Skin epidermis (tissue), 12 donors: ENCODE results near the gene SVIL.

Experiments
- H3K27ac ChIP-seq, 21 experiments: fragments of 200-600 bp; sonication (generic) in 11 of 21; one replicate each; pipeline ENCODE4 v1.5.0; 2020; ENCODE audit warnings: mild to moderate bottlenecking in 3 of 21, inconsistent platforms in 2 of 21, moderate library complexity in 2 of 21
- H3K4me3 ChIP-seq, 7 experiments: fragments of 200-600 bp; sonication (generic) in 2 of 7; one replicate each; pipeline ENCODE4 v1.5.0; 2020; ENCODE audit warnings: inconsistent platforms in 2 of 7, mild to moderate bottlenecking in 2 of 7, moderate library complexity in 1 of 7

SVIL gene

DNA sequence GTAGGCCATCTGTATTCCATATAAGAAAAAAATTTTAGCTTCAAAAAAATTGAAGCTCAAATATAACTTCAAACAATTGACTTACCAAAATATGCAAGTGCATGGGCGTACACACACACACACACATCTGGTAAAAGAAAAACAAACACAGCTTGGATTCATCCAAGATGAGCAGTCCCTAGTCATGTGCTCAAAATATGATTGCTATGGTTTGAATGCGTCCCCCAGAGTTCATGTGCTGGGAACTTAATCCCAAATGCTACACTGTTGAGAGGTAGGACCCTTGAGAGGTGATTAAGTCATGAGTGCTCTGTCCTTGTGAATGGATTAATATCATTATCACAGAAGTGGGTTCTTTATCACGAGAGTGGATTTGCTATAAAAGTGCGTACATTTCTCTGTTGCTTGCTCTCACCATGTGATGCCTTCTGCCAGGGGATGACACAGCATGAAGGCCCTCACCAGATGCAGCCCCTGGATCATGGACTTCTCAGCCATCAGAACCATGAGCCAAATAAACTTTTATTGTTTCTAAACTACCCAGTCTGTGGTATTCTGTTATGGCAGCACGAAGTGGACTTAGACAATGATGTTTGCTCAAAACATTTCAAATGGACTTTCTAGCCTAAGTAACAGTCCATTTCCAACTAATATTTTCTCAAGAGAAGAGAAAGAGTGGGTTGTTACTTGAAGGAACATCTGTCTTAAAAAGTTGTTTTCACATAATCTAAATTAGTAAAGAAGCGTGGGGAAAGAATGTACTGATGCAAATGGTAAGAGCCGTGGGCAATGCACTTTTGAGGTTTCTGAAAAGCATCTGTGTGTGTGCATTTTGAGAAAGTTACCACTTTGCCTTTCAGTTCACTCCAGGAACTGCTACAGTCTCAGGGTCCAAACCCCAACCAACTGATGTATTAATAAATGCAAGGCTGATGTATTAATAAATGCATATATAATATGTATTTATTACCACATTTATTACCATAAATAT lies 15.1 kb upstream of the SVIL start:
- Histone ChIP-seq H3K27ac (peak overlapping the region in 5 of 21 experiments; percentile 5 to 39 (median 18)), H3K4me3 (no peak overlapping the region)

DNA sequence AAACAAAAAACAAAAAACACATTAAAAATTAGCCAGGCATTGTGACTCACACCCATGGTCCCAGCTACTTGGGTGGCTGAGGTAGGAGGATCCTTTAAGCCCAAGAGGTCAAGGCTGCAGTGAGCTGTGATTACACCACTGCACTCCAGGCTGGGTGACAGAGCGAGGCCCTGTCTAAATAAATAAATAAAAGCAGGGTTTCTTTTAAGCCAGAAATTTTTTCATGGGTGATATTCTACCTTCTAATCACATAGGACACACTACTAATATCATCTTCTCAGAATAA lies 14.2 kb upstream of the SVIL start:
- peak overlapping the region in 13 of 21 experiments; percentile 12 to 64 (median 52) for H3K27ac ChIP-seq
- no peak overlapping the region for H3K4me3 ChIP-seq

DNA sequence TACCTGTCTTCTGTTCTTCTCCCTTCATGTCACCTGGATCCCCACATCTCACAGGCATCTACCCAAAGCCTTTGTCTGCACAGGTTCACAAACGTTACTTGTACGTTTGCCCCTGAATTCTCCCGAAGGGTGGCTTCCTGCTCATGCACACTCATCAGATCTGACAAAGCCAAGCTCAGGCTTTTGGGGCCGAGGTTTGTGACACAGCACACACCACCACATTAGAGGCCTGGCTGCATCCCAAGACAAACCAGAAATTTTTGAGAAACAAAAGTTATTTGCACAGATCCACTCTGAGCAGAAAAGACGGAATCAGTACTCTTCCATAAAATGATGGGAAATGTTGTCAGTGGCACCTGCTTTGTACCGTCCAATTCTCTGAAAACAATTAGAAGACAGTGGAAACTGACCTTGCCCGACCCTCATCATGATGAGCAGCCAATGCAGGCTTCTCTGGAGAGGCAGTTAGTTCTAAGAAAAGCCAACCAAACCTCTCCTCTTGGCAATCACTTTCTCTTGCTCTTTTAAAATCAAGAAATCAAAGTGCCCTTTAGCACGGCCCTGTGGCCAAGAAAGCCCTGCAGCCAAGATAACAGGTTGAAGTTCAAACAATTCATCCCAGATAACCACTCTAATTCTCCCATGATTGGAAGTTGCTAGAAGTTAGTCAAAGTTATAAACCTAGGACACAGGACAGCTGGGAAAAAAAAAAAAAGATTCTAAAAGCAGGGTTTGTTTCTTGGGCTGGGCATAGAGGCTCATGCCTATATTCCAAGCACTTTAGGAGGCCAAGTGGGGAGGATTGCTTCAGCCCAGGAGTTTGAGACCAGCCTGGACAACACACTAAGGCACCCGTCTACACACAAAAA lies 13.6 kb upstream of the SVIL start:
- no peak overlapping the region for H3K4me3 ChIP-seq
- H3K27ac ChIP-seq, result peak overlapping the region in 15 of 21 experiments; percentile 7 to 64 (median 52)

DNA sequence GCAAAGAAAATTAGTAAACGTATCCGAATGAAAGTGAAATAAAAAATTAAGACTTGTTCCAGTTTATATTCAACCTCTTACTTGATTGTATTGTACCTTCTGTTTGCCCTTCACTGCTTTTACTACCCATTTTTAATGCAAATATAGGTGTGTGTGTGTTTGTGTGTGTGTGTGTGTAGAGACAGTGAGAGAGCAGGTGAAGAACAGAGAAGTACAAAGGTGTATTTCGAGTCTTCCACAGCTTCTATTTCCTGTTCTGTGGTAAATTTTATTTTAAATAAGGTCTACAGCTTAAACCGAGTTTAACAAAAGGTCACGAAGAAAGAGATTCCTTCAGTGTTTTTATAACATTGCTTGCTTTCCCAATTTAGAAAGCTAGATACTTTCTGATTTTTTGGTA lies 12.7 kb upstream of the SVIL start:
- no peak overlapping the region for H3K4me3 ChIP-seq
- H3K27ac ChIP-seq, result peak overlapping the region in 16 of 21 experiments; percentile 7 to 73 (median 54)

DNA sequence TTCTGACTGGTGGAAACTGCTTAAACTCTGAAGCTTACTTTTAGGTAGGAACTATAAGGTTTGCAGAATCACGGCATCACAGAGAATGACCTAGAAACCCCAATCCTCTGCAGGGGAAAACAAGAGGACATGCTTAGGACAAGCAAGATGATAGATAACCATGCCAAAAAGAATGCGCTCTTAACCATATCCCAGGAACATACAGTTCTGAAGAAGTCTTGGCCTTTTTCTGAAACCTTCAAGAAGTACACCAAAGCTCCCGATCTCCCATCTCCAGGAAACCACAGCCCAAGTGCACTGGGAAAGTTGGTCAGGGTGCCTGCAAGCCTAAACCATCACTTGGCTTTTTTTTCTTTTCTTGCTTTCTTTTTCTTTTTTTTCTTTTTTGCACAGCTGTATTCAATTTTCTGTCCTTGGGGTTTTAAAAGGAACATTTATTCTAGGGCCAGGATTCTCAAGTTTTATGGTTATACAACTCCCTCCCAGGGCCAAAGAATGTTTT lies 12.2 kb upstream of the SVIL start:
- H3K4me3 ChIP-seq, result no peak overlapping the region
- peak overlapping the region in 18 of 21 experiments; percentile 3 to 75 (median 52) for H3K27ac ChIP-seq

DNA sequence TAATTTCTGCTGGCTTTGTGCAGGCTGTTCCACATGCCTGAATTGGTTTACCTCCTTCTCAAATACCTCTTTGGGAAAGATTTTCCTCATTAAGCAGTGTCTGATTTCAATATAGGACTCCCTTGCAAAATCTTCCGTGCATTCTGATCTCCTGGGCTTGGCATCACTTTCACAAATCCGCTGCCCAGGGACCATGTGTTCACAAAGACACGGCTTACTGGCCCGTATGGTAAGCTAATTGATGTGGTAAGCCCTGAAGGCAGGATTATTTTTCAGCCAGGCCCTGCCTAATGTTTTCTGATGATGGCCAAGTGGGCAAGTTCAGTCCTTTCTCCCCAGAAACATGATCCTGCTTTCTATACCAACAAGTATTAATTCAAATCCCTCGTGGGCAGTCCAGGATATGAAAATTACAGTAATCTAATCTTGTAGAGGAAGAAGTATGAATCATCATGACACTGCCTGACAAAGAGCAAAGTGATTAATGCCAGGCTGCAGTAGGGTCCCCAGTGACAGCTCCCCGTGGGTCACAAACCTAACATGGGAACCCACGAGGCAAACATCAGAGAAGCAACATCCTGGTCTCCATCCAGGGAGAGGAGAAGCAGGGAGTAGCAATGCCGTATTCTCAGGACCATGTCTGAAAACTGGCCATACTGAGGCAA lies 11.6 kb upstream of the SVIL start:
- no peak overlapping the region for H3K4me3 ChIP-seq

DNA sequence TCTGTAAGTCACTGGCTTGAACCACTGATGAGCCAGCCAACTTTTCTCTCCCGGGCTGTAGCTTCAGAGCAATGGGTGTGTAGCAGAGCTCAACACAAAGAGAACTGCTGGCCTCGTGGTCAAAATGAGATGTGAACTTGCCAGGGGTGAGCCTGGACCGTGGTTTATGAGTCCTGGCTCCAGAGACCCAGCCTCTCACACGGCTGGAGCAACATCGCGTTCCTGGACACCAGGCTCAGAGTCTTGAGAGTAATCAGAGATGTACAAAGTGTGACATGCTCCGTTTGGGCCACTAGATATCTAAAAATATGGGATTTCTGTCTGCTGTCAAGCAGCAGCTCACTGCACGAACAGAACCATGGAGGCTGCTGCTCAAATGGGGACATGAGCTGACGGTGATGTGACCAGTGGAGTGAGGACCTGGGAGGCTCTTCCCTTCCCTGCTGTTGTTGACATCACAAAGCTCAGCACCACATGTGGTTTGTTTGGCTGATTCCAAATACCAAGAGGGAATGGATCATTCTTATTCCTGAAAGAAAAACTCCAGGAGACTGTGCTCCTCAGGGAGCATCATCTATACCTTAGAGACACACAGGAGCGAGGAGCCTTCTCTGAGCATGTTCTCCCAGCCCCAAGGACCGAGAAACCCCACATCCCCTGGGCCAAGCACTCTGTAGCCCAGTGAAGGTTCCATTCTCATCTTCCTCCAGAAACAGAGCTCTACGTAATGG lies 9.2 kb upstream of the SVIL start:
- Histone ChIP-seq H3K4me3 (no peak overlapping the region), H3K27ac (peak overlapping the region in 9 of 21 experiments; percentile 15 to 73 (median 64))

More for the DNA sequence above, 11.6 kb upstream of the SVIL start:
- H3K27ac ChIP-seq, result peak overlapping the region in 18 of 21 experiments; percentile 3 to 75 (median 52)

DNA sequence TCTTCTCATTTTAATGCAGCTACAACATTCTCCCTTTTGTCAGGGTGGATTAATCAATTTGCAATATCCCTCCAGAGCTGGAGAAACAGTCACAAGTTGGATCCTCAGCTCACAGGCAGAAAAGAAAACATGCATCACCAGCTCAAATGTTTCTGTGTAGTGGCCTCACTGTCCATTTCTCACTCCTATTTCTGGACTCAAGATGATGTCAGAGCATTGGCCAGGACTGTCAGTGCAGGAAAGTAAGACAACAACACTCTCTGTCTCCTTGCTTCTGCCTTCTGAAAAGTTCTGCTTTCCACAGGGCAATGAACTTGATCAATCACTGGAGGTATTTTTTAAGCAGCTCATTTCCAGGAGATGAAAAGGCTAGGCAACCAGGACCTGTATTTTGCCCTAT lies 8.2 kb upstream of the SVIL start:
- peak overlapping the region in 4 of 21 experiments; percentile 5 to 75 (median 66) for H3K27ac ChIP-seq
- no peak overlapping the region for H3K4me3 ChIP-seq

DNA sequence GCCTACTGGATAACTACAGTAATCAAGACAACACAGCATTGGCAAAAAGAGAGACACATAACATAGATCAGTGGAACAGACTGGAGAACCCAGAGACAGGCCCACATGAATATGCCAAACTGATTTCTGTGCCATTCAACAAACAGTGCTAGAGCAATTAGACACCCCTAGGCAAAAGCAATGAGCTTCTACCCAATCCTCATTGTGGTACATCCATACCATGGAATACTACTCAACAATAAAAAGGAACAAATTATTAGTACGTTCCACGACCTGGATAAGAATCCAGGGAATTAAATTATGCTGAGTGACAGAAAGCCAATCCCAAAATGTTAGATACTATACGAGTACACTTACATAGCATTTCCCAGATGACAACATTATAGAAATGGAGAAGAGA lies 2.8 kb upstream of the SVIL start:
- Histone ChIP-seq H3K4me3 (no peak overlapping the region), H3K27ac (peak overlapping the region in 7 of 21 experiments; percentile 59 to 92 (median 83))

DNA sequence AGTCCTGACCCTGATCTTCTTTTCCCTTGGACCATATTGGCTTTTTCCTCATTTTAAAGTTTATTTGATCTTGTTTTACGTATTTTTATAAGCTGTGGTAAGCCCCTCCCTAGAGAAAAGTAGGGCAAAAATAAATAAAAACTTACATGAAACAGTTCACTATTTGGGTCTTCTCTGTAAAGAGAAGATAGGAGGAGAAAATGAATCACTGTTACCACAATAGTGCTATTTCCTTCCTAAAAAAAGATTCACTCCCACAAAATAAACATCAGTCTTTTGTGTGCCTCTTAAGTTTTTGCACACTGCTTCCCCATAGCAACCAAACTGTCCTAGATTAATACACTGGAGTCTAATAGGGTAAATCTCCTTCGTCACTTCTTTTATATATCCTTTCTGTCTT lies 1.4 kb upstream of the SVIL start:
- Histone ChIP-seq H3K4me3 (no peak overlapping the region), H3K27ac (peak overlapping the region in 19 of 21 experiments; percentile 41 to 95 (median 84))

DNA sequence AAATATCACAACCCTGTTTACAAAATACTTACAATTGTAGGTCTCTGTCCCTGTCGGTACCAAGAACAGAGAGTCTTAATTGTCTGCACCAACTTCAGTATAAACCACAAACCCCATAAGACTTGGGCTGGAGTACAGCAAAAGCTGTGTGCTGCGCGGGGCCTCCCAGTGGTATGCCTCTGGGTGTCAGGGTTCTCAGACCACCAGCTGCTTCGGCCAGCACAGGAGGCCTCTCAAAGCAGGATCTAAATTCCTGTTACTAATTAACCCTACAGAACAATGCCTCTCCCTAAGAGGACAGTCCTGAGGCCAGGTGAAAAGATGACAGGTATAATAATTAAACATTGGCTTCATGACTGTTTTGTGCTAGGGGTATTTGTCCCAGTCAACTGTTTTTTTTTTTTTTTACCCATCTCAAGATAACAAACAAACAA lies 957 bp upstream of the SVIL start:
- H3K4me3 ChIP-seq, result no peak overlapping the region

DNA sequence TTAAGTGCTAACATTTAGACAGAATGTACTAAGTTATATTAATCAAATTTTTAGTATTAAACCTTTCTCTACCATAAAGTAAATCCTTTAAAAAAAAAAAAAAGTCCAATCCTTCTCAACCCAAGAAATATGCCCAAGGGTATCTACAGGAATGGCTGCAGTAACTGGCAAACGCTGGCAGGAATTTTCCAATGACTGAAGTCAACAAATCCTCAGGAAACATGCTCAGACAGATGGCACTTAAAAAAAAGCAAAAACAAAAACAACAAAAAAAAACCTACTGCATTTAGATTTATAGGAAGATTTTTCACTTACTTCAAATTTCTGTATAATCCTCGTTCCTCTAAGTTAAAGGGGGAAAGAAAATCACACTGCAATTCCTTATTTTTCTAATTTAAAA lies 666 bp downstream of the SVIL start:
- Histone ChIP-seq H3K27ac (peak overlapping the region in 20 of 21 experiments; percentile 45 to 95 (median 83)), H3K4me3 (peak overlapping the region in 3 of 7 experiments; percentile 5 to 14 (median 13))

More for the DNA sequence above, 957 bp upstream of the SVIL start:
- H3K27ac ChIP-seq, result peak overlapping the region in 20 of 21 experiments; percentile 34 to 95 (median 84)

DNA sequence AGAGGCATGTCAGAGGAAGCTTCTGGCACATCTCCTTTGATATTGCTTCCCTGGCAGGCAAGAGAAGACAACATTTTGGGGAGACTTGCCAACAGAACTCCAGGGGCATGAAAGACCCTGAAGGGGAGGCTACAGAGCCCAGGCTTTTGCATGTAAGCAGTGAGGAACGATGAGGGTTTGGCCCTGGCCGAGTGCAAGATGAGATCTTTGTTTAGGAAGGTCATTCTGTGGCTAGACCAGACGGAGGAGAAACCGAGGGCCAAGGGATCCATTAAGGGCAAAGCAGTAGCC lies 3.8 kb downstream of the SVIL start:
- Histone ChIP-seq H3K4me3 (no peak overlapping the region), H3K27ac (peak overlapping the region in 18 of 21 experiments; percentile 29 to 82 (median 60))

DNA sequence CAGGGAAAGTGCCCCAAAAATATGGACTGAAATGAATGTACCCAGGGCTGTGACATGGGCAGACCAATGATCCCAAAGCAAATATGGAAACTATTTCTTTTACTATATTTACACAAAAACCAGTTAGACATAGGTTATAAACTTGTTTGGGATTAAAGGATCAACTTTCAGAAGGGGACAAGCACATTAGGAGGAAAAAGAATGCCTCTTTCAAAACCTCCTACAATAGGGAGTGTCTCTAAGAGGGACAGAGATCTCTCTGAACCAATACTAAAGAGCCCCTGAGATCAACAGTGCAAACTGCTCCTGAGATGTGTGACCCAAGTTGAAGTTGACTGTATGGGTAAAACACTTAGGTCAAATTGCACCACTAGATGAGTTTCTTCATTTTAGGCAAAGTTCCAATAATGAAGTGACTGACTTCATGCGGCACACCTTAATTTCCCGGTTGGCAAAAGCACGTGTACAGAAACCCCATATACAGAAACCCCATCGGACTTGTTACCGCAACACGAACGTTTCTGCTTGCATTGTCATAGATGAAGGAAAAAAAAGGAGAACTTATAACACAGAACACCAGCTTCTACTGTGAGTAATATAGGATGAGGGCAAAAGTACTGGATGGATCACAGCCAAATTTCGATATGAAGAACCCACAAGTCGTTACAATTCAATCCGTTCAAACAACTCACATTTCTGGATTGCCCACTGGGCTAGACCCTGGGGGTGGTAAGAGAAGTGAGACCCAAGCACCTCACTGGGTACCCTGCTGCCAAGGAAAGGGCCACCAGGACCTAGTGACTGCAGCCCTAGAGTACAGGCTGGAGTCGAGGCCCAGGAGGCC lies 4.3 kb downstream of the SVIL start:
- H3K4me3 ChIP-seq, result no peak overlapping the region

DNA sequence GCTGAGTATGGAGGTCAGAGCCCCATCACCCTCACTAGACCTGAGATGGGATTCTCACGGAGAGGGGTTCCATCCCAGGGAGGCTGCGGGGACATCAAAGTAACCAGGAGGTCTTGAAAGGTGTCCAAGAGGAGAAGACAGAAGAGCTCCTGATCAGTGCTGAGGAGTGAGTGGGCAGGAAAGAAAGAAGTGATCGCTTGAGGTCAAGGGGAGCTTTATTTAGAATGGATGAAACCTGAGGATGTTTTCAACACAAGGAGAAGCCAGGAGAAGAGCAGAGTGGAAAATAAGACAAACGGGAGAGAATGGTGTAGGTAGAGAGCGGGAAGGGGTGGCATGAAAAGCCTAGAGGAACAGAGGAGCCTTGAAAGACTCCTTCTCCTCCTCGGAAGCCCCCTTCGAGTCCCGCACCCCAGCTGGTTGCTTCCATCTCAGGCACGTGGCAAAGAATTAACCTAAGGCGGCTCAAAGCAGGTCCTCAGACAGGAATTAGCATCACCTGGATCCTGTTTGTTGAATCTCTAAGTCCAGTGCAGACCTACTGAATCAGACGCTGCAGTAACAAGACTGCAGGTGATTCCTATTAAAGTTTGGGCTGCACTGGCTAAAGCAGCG lies 5.8 kb downstream of the SVIL start:
- Histone ChIP-seq H3K4me3 (no peak overlapping the region), H3K27ac (peak overlapping the region in 1 of 21 experiments; percentile 50)

More for the DNA sequence above, 4.3 kb downstream of the SVIL start:
- H3K27ac ChIP-seq, result peak overlapping the region in 18 of 21 experiments; percentile 29 to 82 (median 60)

DNA sequence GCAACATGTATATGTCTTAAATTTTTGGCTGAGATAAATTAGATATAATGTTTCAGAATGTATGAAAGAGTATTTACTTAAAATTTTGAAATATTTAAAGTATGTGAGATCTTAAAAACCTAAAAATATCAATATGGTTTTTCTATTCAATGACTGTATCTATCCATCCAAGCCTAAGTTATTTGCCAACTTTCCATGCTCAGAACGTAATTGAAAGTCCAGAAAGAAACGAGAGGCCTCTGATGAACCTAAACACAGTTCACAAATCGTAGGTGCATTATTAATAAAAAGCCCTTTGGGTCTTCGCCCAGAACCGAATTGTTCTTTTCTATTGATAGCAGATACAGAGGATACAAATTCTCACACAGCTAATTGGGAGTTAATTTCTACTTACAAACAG lies 6.5 kb downstream of the SVIL start:
- H3K4me3 ChIP-seq, result no peak overlapping the region
- H3K27ac ChIP-seq, result peak overlapping the region in 1 of 21 experiments; percentile 50
